ENCODE results near the gene FNDC3B. TPM values are rescaled to one million over a fixed set of nuclear protein-coding genes. Genes with fewer than 3 reads are reported as not detected.

FNDC3B gene
- total and polyA plus RNA-seq, 2 donors (not counting 1 experiment from before 2014, with no cell fraction given) = 1.2 to 9.2 TPM

- Histone ChIP-seq H4K20me1 (ENCODE audit: control insufficient read depth, insufficient read depth, low read length, poor library complexity, severe bottlenecking) (no peaks in the 10 kb centered on the region), H3K79me2 (ENCODE audit: control insufficient read depth, insufficient read depth, low read length) (no peaks in the 10 kb centered on the region), H2AFZ (ENCODE audit: insufficient read depth, low read depth, low read length, poor library complexity, severe bottlenecking) (no peak overlapping the region), H3K27ac (ENCODE audit: low read length in 2 of 2) (no peak overlapping the region), H3K4me2 (replicated peaks; ENCODE audit: low read depth, low read length, poor library complexity, severe bottlenecking) (no peak overlapping the region), H3K27me3 (replicated peaks in 1 of 4; ENCODE audit: control extremely low read depth in 1 of 4, control insufficient read depth in 3 of 4, insufficient read depth in 4 of 4, low read length in 3 of 4) (peaks cover 0 to 8% (median 1%) of the 10 kb centered on the region in 4 experiments), H3K9ac (ENCODE audit: low read length) (no peak overlapping the region), H3K4me1 (ENCODE audit: control insufficient read depth in 2 of 2, insufficient read depth in 2 of 2, low read length in 2 of 2) (no peaks in the 10 kb centered on the region), H3K36me3 (replicated peaks in 1 of 2; ENCODE audit: control extremely low read depth in 1 of 2, control insufficient read depth in 1 of 2, extremely low read depth in 1 of 2, insufficient read depth in 2 of 2, low read length in 1 of 2) (peaks cover 0 to 2% of the 10 kb centered on the region in 2 experiments), H3K9me3 (ENCODE audit: control extremely low read depth in 1 of 3, control insufficient read depth in 2 of 3, insufficient read depth in 1 of 3, low read length in 2 of 3) (no peaks in the 10 kb centered on the region), H3K4me3 (ENCODE audit: control extremely low read depth in 1 of 5, extremely low read depth in 1 of 5, insufficient read depth in 1 of 5, low read depth in 2 of 5, low read length in 4 of 5) (no peak overlapping the region)
- Mint-ChIP-seq H3K27ac (no peak overlapping the region), H3K9me3 (ENCODE audit: insufficient read depth) (no peaks in the 10 kb centered on the region), H3K4me1 (no peaks in the 10 kb centered on the region), H3K4me3 (no peak overlapping the region), H3K27me3 (peaks cover 17% of the 10 kb centered on the region)
- WGBS (ENCODE audit: insufficient coverage) = 100% methylated on average over 5 of the region's 5 CpGs
- ChIA-PET CTCF (no interaction called here), POLR2A (no interaction called here)
- intact Hi-C loops (cut with micrococcal nuclease) = no loop called here
- no peak for DNase-seq
- no peak for ATAC-seq (ENCODE audit: low read depth)
- TF ChIP-seq EZH2 (IDR thresholded peaks at IDR 0.05; ENCODE audit: borderline replicate concordance, insufficient read depth, low read depth, low read length, poor library complexity, severe bottlenecking) (no peak), CTCF (IDR thresholded peaks at IDR 0.05) (no peak)
These were observed 84.9 kb downstream of the FNDC3B start for GRCh38 chr3:172124271-172124670.

GRCh38 chr3:172125053-172125452, 85.7 kb downstream of the FNDC3B start:
- 96% methylated on average over 4 of the region's 6 CpGs for WGBS (ENCODE audit: insufficient coverage)
- peaks cover 0 to 8% (median 1%) of the 10 kb centered on the region in 4 experiments for H3K27me3 ChIP-seq (replicated peaks in 1 of 4; ENCODE audit: control extremely low read depth in 1 of 4, control insufficient read depth in 3 of 4, insufficient read depth in 4 of 4, low read length in 3 of 4)
- H3K36me3 ChIP-seq (replicated peaks in 1 of 2; ENCODE audit: control extremely low read depth in 1 of 2, control insufficient read depth in 1 of 2, extremely low read depth in 1 of 2, insufficient read depth in 2 of 2, low read length in 1 of 2) = peaks cover 0 to 2% of the 10 kb centered on the region in 2 experiments
- H3K27ac Mint-ChIP-seq = no peak overlapping the region
- CTCF ChIA-PET = interaction anchor here (0.5 kb wide), 1 partner anchor 557 kb away, joined by 4 read pairs; no protein-coding TSS in a partner anchor
- no peak overlapping the region for H3K4me2 ChIP-seq (replicated peaks; ENCODE audit: low read depth, low read length, poor library complexity, severe bottlenecking)
- no peak for TF ChIP-seq CTCF (IDR thresholded peaks at IDR 0.05)
- no peak for TF ChIP-seq EZH2 (IDR thresholded peaks at IDR 0.05; ENCODE audit: borderline replicate concordance, insufficient read depth, low read depth, low read length, poor library complexity, severe bottlenecking)
- intact Hi-C loops (cut with micrococcal nuclease) = no loop called here
- H3K9me3 Mint-ChIP-seq (ENCODE audit: insufficient read depth) = no peaks in the 10 kb centered on the region
- no peak overlapping the region for H3K27ac ChIP-seq (ENCODE audit: low read length in 2 of 2)
- ATAC-seq (ENCODE audit: low read depth) (no peak), DNase-seq (no peak)
- no peaks in the 10 kb centered on the region for H4K20me1 ChIP-seq (ENCODE audit: control insufficient read depth, insufficient read depth, low read length, poor library complexity, severe bottlenecking)
- H3K9ac ChIP-seq (ENCODE audit: low read length) = no peak overlapping the region
- H3K4me1 Mint-ChIP-seq = no peaks in the 10 kb centered on the region
- H3K4me1 ChIP-seq (ENCODE audit: control insufficient read depth in 2 of 2, insufficient read depth in 2 of 2, low read length in 2 of 2) = no peaks in the 10 kb centered on the region
- H2AFZ ChIP-seq (ENCODE audit: insufficient read depth, low read depth, low read length, poor library complexity, severe bottlenecking) = no peak overlapping the region
- H3K27me3 Mint-ChIP-seq = peaks cover 20% of the 10 kb centered on the region
- no peaks in the 10 kb centered on the region for H3K79me2 ChIP-seq (ENCODE audit: control insufficient read depth, insufficient read depth, low read length)
- H3K9me3 ChIP-seq (ENCODE audit: control extremely low read depth in 1 of 3, control insufficient read depth in 2 of 3, insufficient read depth in 1 of 3, low read length in 2 of 3) = no peaks in the 10 kb centered on the region
- no peak overlapping the region for H3K4me3 Mint-ChIP-seq
- no peak overlapping the region for H3K4me3 ChIP-seq (ENCODE audit: control extremely low read depth in 1 of 5, extremely low read depth in 1 of 5, insufficient read depth in 1 of 5, low read depth in 2 of 5, low read length in 4 of 5)
- POLR2A ChIA-PET = no interaction called here

All from B cell (primary cell).